SK-N-SH treated with all-trans-retinoic acid at 6 μM for 48 hours (cell line): Measurements from ENCODE around the gene RTF1.
"Not testable (repeated sequence)": the region's sequence is repeated elsewhere in the genome, so short reads cannot be mapped to it uniquely, and the experiment has no call there.

ENCODE experiments used
- ATAC-seq: fragments of 200-7000 bp; cut with Tn5 transposase; 3 replicates; pipeline ENCODE4 v1.9.1; 2020; ENCODE audit warnings: mild to moderate bottlenecking, moderate library complexity
- ARNTL ChIP-seq: fragments of 450-650 bp; formaldehyde crosslinking; IDR thresholded peaks from 2 replicates; pipeline ENCODE4 v1.5.0; 2020; ENCODE audit warnings: low read depth, mild to moderate bottlenecking, moderate library complexity, borderline replicate concordance
- BACH2 ChIP-seq: fragments of 250-450 bp; sonication (Bioruptor Pico); IDR thresholded peaks from 2 replicates; pipeline ENCODE4 v1.9.0; 2021; ENCODE audit warnings: mild to moderate bottlenecking, borderline replicate concordance
- CSDC2 ChIP-seq: fragments of 250-450 bp; sonication (Bioruptor Pico); IDR thresholded peaks from 2 replicates; pipeline ENCODE4 v1.5.0; 2020; ENCODE audit warnings: mild to moderate bottlenecking, moderate library complexity
- CSRNP3 ChIP-seq: fragments of 250-450 bp; sonication (Bioruptor Pico); IDR thresholded peaks from 2 replicates; pipeline ENCODE4 v1.5.1; 2021; ENCODE audit warnings: mild to moderate bottlenecking, moderate library complexity
- ESRRG ChIP-seq: fragments of 250-450 bp; sonication (Bioruptor Pico); IDR thresholded peaks from 2 replicates; pipeline ENCODE4 v1.6.1; 2021; ENCODE audit warnings: mild to moderate bottlenecking
- GLIS3 ChIP-seq: fragments of 250-450 bp; sonication (Bioruptor Pico); IDR thresholded peaks from 2 replicates; pipeline ENCODE4 v1.5.0; 2020; ENCODE audit warnings: mild to moderate bottlenecking, moderate library complexity
- ISL1 ChIP-seq: fragments of 250-450 bp; sonication (Bioruptor Pico); IDR thresholded peaks from 2 replicates; pipeline ENCODE4 v2.1.2; 2022; ENCODE audit warnings: mild to moderate bottlenecking, moderate library complexity
- PATZ1 ChIP-seq: fragments of 250-450 bp; sonication (Bioruptor Pico); IDR thresholded peaks from 2 replicates; pipeline ENCODE4 v1.8.0; 2020; ENCODE audit warnings: mild to moderate bottlenecking, moderate library complexity, borderline replicate concordance
- POU6F1 ChIP-seq: fragments of 250-450 bp; sonication (Bioruptor Pico); IDR thresholded peaks from 2 replicates; pipeline ENCODE4 v1.8.0; 2021; ENCODE audit warnings: low read depth, mild to moderate bottlenecking, moderate library complexity, borderline replicate concordance
- PPARA ChIP-seq: fragments of 250-450 bp; sonication (Bioruptor Pico); IDR thresholded peaks from 2 replicates; pipeline ENCODE4 v1.5.0; 2020; ENCODE audit warnings: mild to moderate bottlenecking, borderline replicate concordance
- RARB ChIP-seq: fragments of 250-450 bp; sonication (Bioruptor Pico); IDR thresholded peaks from 2 replicates; pipeline ENCODE4 v1.8.0; 2021; ENCODE audit warnings: mild to moderate bottlenecking, moderate library complexity
- SNAI2 ChIP-seq: fragments of 250-450 bp; sonication (Bioruptor Pico); IDR thresholded peaks from 2 replicates; pipeline ENCODE4 v1.5.0; 2020; ENCODE audit warnings: mild to moderate bottlenecking, moderate library complexity
- TCF4 ChIP-seq: fragments of 250-450 bp; sonication (Bioruptor Pico); IDR thresholded peaks from 2 replicates; pipeline ENCODE4 v1.8.0; 2021; ENCODE audit warnings: mild to moderate bottlenecking, moderate library complexity, borderline replicate concordance
- TOX ChIP-seq: fragments of 250-450 bp; sonication (Bioruptor Pico); IDR thresholded peaks from 2 replicates; pipeline ENCODE4 v1.8.0; 2021; ENCODE audit warnings: mild to moderate bottlenecking, moderate library complexity, borderline replicate concordance
- ZC3H10 ChIP-seq: fragments of 250-450 bp; sonication (Bioruptor Pico); IDR thresholded peaks from 2 replicates; pipeline ENCODE4 v1.5.1; 2021; ENCODE audit warnings: mild to moderate bottlenecking, moderate library complexity
- ZFP3 ChIP-seq: fragments of 250-450 bp; sonication (Bioruptor Pico); IDR thresholded peaks from 2 replicates; pipeline ENCODE4 v1.5.0; 2020; ENCODE audit warnings: mild to moderate bottlenecking, moderate library complexity
- ZFP30 ChIP-seq: fragments of 450-650 bp; formaldehyde crosslinking; IDR thresholded peaks from 2 replicates; pipeline ENCODE4 v1.5.0; 2022; ENCODE audit warnings: mild to moderate bottlenecking, moderate library complexity
- ZNF565 ChIP-seq: fragments of 450-650 bp; formaldehyde crosslinking; conservative IDR thresholded peaks from 2 replicates; pipeline ENCODE4 v1.5.0; 2020; ENCODE audit warnings: low read depth, mild to moderate bottlenecking, moderate library complexity
- ZNF70 ChIP-seq: fragments of 450-650 bp; formaldehyde crosslinking; IDR thresholded peaks from 2 replicates; pipeline ENCODE4 v1.5.0; 2020; ENCODE audit warnings: mild to moderate bottlenecking, moderate library complexity
- ZNF8 ChIP-seq: fragments of 450-650 bp; formaldehyde crosslinking; IDR thresholded peaks from 2 replicates; pipeline ENCODE4 v1.5.0; 2020; ENCODE audit warnings: mild to moderate bottlenecking, moderate library complexity

RTF1 gene

GRCh38 chr15:41423979-41424659, 7.2 kb downstream of the RTF1 start:
- TF ChIP-seq ARNTL (CRISPR knock-in tag) = no peak
- no peak for TF ChIP-seq CSDC2
- TF ChIP-seq TCF4 = no peak
- ATAC-seq = no peak

GRCh38 chr15:41424809-41425208, 7.9 kb downstream of the RTF1 start:
- ATAC-seq = no peak
- TF ChIP-seq ESRRG (CRISPR knock-in tag) (no peak), CSDC2 (no peak), ZFP3 (CRISPR knock-in tag) (no peak), ZC3H10 (CRISPR knock-in tag) (no peak), PATZ1 (CRISPR knock-in tag) (no peak), ZNF565 (CRISPR knock-in tag) (no peak), CSRNP3 (CRISPR knock-in tag) (no peak), GLIS3 (CRISPR knock-in tag) (no peak), ZNF70 (CRISPR knock-in tag) (no peak), TCF4 (no peak), ZFP30 (CRISPR knock-in tag) (no peak), BACH2 (CRISPR knock-in tag) (no peak), ZNF8 (CRISPR knock-in tag) (no peak), ARNTL (CRISPR knock-in tag) (no peak), RARB (CRISPR knock-in tag) (no peak), PPARA (CRISPR knock-in tag) (no peak), POU6F1 (CRISPR knock-in tag) (no peak), TOX (CRISPR knock-in tag) (no peak)

- ATAC-seq = not testable (repeated sequence)
These were observed 9.0 kb downstream of the RTF1 start for GRCh38 chr15:41425907-41426306.

- ATAC-seq = no peak
- TF ChIP-seq ZNF70 (CRISPR knock-in tag) (no peak), POU6F1 (CRISPR knock-in tag) (no peak), TCF4 (no peak), GLIS3 (CRISPR knock-in tag) (no peak), BACH2 (CRISPR knock-in tag) (no peak), SNAI2 (CRISPR knock-in tag) (no peak), ISL1 (no peak)
- TF ChIP-seq, all 23 proteins: peak for 0
These were observed 12.4 kb downstream of the RTF1 start for GRCh38 chr15:41429003-41429890.
